GM21381 (cell line): ENCODE results near the gene ZFYVE1.
"Not testable (repeated sequence)": the region's sequence is repeated elsewhere in the genome, so short reads cannot be mapped to it uniquely, and the experiment has no call there.

Experiments
- ATAC-seq: cut with Tn5 transposase; IDR thresholded peaks from one replicate; pipeline ENCODE4 v1.9.1; 2021; ENCODE audit warnings: mild to moderate bottlenecking, moderate library complexity; ENCODE audit not compliant: unreplicated experiment

The ZFYVE1 gene

DNA sequence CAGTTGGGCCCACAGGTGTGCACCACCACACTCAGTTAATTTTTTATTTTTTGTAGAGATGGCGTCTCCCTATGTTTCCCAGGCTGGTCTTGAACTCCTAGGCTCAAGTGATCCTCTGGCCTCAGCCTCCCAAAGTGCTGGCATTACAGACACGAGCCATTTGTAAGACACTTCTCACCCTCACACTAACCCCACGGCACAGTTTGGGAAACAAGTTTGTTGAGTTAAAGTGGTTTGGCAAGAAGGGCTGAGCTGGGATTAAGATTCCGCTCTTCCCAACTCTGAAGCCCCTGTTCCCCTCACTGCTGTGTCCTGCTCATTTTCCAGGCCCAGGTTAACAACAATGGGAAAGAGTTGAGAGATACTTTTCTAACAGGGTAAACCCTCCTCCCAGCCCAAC, 65.9 kb downstream of the ZFYVE1 start:
- not testable (repeated sequence) for ATAC-seq

GRCh38 chr14:72958548-72958947, 68.4 kb downstream of the ZFYVE1 start:
- ATAC-seq: no peak

GRCh38 chr14:72957213-72957612, 69.7 kb downstream of the ZFYVE1 start:
- no peak for ATAC-seq

DNA sequence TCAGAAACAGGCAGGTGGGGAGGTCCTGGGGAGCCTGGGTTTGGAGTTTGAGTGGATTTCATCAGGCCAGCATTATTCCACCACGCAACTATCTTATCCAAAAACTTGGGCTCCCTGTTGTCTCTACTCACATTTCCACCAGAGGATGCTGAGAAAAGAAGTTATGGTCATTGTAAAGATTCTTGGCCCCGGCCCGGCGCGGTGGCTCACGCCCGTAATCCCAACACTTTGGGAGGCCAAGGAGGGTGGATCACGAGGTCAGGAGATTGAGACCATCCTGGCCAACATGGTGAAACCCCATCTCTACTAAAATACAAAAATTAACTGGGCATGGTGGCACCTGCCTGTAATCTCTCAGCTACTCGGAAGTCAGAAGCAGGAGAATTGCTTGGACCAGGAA, 70.2 kb downstream of the ZFYVE1 start:
- not testable (repeated sequence) for ATAC-seq

DNA sequence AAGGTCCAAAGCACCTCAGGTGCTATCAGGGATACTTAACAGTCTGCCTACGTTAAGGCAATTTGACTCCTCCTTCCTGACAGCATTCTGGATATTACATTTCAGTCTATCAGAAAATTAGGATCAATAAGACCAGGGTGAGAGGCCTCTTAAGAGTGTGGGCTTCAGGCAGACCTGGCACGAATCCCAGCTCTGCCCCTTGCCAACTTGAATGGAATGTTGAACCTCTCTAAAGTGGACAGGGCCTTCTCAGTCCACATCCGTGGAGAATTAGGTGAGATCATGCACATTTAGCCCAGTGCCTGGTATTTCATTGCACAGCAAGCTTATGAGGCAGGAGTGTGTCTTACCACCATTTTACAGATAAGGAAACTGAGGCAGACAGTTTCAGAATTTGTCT, 74.7 kb downstream of the ZFYVE1 start:
- no peak for ATAC-seq

- no peak for ATAC-seq
Measured at GRCh38 chr14:72948481-72949138, 78.3 kb downstream of the ZFYVE1 start.

GRCh38 chr14:72947366-72948160, 79.3 kb downstream of the ZFYVE1 start:
- ATAC-seq: no peak

GRCh38 chr14:72946491-72946890, 80.4 kb downstream of the ZFYVE1 start:
- no peak for ATAC-seq

- no peak for ATAC-seq
Measured at GRCh38 chr14:72945356-72946027, 81.4 kb downstream of the ZFYVE1 start.

- no peak for ATAC-seq
Measured at GRCh38 chr14:72943876-72944430, 83.0 kb downstream of the ZFYVE1 start.

DNA sequence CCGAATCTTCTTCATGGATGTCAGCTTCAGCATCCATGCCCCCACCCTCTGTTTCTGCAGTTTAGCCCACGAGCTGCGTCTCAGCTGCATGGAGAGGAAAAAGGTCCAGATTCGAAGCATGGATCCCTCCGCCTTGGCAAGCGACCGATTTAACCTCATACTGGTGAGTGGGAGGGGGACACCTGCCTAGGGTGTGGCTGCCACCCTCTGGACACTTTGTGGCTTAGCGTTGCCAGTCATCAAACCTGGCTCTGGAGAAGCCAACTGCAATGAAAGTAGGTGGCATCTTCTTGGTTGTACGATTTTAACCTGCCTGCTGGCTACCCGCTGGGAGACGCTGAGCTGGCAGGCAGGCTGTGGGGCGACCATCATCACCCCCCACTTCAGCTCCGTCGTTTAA, 84.0 kb downstream of the ZFYVE1 start:
- ATAC-seq: no peak

- no peak for ATAC-seq
Measured at GRCh38 chr14:72941286-72941985, 85.5 kb downstream of the ZFYVE1 start.

DNA sequence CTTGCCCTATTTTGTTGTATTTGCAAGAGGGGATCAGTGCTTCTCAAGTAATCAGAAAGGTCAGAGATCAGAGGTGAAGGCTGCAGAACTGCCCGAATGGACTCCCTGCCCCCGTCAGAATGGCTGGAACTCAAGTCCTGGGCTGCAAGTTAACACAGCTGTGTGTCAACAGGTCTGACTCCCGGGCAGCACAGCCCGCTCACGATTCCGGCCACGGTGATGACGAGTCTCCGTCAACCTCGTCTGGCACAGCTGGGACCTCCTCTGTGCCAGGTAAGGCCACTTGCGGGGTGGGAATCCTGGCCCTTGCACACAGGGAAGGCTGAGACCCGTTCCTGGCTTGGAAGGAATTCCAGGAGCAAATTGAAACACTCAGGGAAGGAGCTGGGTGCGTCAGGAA, 87.3 kb downstream of the ZFYVE1 start:
- ATAC-seq: no peak

GRCh38 chr14:72932893-72933292, 94.0 kb downstream of the ZFYVE1 start:
- ATAC-seq: no peak

- ATAC-seq: no peak
Measured at GRCh38 chr14:72929316-72930080, 97.4 kb downstream of the ZFYVE1 start.

DNA sequence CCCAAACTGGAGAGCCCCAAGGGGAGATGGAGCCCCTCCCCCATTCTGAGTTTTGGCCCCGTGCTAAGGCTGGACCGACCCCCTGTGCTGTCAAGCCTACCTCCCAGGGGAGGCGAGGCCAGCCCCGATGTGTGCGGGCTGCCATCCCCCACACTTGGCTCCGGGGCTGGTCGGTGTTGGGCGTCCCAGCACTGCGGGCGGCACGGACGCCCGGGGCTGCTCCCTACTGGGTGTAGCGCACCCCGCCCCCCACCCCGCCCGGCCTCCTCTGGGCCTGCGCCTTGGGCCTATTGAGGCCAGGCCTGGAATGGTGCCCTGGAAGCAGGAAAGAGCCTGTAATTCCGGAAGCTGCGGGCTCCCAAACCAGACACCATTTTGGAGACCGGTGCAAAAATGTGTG, 98.0 kb downstream of the ZFYVE1 start:
- no peak for ATAC-seq

GRCh38 chr14:72926292-72927028, 100.4 kb downstream of the ZFYVE1 start, which contains the start of gene DCAF4:
Gene DCAF4 (plus strand): TSS chr14:72926464. CDS start chr14:72937979, 11,515 bp downstream.
- ATAC-seq: peak; percentile 96

DNA sequence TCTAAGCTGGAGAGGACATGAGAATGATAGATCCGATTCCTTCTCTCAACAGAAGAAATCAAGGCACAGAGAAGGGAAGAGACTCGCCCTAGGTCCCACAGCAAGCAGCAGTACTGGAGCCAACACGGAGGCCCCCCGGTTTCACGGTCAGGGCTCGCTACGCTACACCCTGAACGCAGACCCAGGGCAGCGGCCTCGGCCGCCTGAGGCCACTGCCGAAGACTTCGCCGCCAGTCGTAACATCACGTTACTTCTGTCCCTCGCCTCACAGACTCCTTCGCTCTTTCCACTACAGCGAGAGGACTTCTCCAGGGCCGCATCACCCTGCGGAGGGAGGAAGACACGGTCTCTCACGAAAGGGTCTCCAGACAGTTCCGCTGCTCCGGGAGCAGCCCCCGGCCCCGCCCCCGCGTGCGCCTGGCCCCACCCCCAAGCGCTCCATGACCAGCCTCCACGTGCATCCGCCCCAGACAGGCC, 101.1 kb downstream of the ZFYVE1 start:
- peak; percentile 26 for ATAC-seq

- no peak for ATAC-seq
Measured at GRCh38 chr14:72925171-72925759, 101.6 kb downstream of the ZFYVE1 start.
